Measurements from ENCODE around the gene ZNF620.
"Not testable (repeated sequence)": the region's sequence is repeated elsewhere in the genome, so short reads cannot be mapped to it uniquely, and the experiment has no call there.

ZNF620 gene

GRCh38 chr3:40505599-40506462, at the start of gene ZNF620:
Gene ZNF620, plus strand, starts transcription at chr3:40506039. Its CDS starts 314 bp downstream, at chr3:40506353.
- peak; percentile 45 to 56 for DNase-seq

- DNase-seq = no peak
Observed at GRCh38 chr3:40456279-40456939, 49.4 kb upstream of the ZNF620 start.

- DNase-seq = peak; percentile 94 to 95
Observed at GRCh38 chr3:40456940-40457823, 48.7 kb upstream of the ZNF620 start, which contains the start of gene RPL14. Gene RPL14, plus strand, starts transcription at chr3:40457339. Its CDS starts 133 bp downstream, at chr3:40457472.

GRCh38 chr3:40458473-40458872, 47.4 kb upstream of the ZNF620 start:
- no peak for DNase-seq

GRCh38 chr3:40460481-40460880, 45.4 kb upstream of the ZNF620 start:
- DNase-seq = not testable (repeated sequence)

GRCh38 chr3:40461161-40461560, 44.7 kb upstream of the ZNF620 start:
- DNase-seq = no peak

- not testable (repeated sequence) for DNase-seq
Observed at GRCh38 chr3:40462838-40463237, 43.0 kb upstream of the ZNF620 start.

- DNase-seq = no peak
Observed at GRCh38 chr3:40463579-40463978, 42.3 kb upstream of the ZNF620 start.

GRCh38 chr3:40464339-40465110, 41.3 kb upstream of the ZNF620 start:
- DNase-seq = no peak

- no peak for DNase-seq
Observed at GRCh38 chr3:40465111-40465407, 40.8 kb upstream of the ZNF620 start.

- no peak for DNase-seq
Observed at GRCh38 chr3:40465456-40465855, 40.4 kb upstream of the ZNF620 start.

- DNase-seq = no peak
Observed at GRCh38 chr3:40468018-40468417, 37.8 kb upstream of the ZNF620 start.

- DNase-seq = no peak
Observed at GRCh38 chr3:40470701-40471100, 35.1 kb upstream of the ZNF620 start.

- peak; percentile 68 to 89 for DNase-seq
Observed at GRCh38 chr3:40476478-40477470, 29.1 kb upstream of the ZNF620 start, which contains the start of gene ZNF619. Gene ZNF619, plus strand, starts transcription at chr3:40477122. Its CDS starts 858 bp downstream, at chr3:40477980.

- peak; percentile 23 to 37 for DNase-seq
Observed at GRCh38 chr3:40477666-40478065, 28.2 kb upstream of the ZNF620 start.

GRCh38 chr3:40487172-40487571, 18.7 kb upstream of the ZNF620 start:
- no peak for DNase-seq

- no peak for DNase-seq
Observed at GRCh38 chr3:40490916-40491315, 14.9 kb upstream of the ZNF620 start.

GRCh38 chr3:40494698-40495097, 11.1 kb upstream of the ZNF620 start:
- no peak for DNase-seq

GRCh38 chr3:40497288-40497687, 8.6 kb upstream of the ZNF620 start:
- no peak for DNase-seq

GRCh38 chr3:40499952-40500351, 5.9 kb upstream of the ZNF620 start:
- DNase-seq = no peak

- no peak for DNase-seq
Observed at GRCh38 chr3:40502034-40502433, 3.8 kb upstream of the ZNF620 start.

Data from inflammatory macrophage treated with lipopolysaccharide for 1 hour (primary cell).